Sigmoid colon (tissue), 4 donors: ENCODE results near the gene GRHPR.

Experiments used
- CTCF ChIP-seq, 4 experiments: fragments of 450-650 bp in 3 of 4; fragments of 200-600 bp in 1 of 4; IDR thresholded peaks; one replicate each; pipeline ENCODE4 v1.5.1; 2016 to 2019; ENCODE audit warnings: antibody characterized with exemption in 4 of 4, mild to moderate bottlenecking in 3 of 4, moderate library complexity in 2 of 4
- EP300 ChIP-seq, 4 donors: sonication (generic); formaldehyde crosslinking; IDR thresholded peaks; one replicate each; pipeline ENCODE4 v1.6.1; 2017; ENCODE audit warnings: antibody characterized with exemption in 4 of 4
- POLR2A ChIP-seq, 2 donors: fragments of 450-650 bp; IDR thresholded peaks; one replicate each; pipeline ENCODE4 v1.6.1; 2016; ENCODE audit warnings: antibody characterized with exemption in 2 of 2, mild to moderate bottlenecking in 2 of 2, moderate library complexity in 2 of 2

GRCh38 chr9:37382161-37382981, 40.1 kb upstream of the GRHPR start:
- TF ChIP-seq EP300 (IDR thresholded peaks at IDR 0.05), result no peak
- no peak for TF ChIP-seq CTCF (IDR thresholded peaks at IDR 0.05)
- no peak for TF ChIP-seq POLR2A (IDR thresholded peaks at IDR 0.05)
